Endothelial cell of umbilical vein (primary cell): ENCODE data around the gene RFC2.

Experiments used
- POLR2A ChIP-seq: IDR thresholded peaks from 2 replicates; pipeline ENCODE4 v1.6.1; 2012; ENCODE audit warnings: low read depth, mild to moderate bottlenecking, control low read depth, low read length
- TF ChIP-seq, protein P1 (sequence below), 2 donors: IDR thresholded peaks; 1 replicate in 1 of 2; 2 replicates in 1 of 2; pipeline ENCODE4 v1.5.1; 2011; ENCODE audit warnings: low read length in 2 of 2, mild to moderate bottlenecking in 2 of 2, moderate library complexity in 2 of 2, control low read depth in 1 of 2, inconsistent platforms in 1 of 2, low read depth in 1 of 2; ENCODE audit not compliant: insufficient read depth in 1 of 2; ENCODE audit errors: extremely low read depth in 1 of 2

- TF ChIP-seq, protein P1, sequence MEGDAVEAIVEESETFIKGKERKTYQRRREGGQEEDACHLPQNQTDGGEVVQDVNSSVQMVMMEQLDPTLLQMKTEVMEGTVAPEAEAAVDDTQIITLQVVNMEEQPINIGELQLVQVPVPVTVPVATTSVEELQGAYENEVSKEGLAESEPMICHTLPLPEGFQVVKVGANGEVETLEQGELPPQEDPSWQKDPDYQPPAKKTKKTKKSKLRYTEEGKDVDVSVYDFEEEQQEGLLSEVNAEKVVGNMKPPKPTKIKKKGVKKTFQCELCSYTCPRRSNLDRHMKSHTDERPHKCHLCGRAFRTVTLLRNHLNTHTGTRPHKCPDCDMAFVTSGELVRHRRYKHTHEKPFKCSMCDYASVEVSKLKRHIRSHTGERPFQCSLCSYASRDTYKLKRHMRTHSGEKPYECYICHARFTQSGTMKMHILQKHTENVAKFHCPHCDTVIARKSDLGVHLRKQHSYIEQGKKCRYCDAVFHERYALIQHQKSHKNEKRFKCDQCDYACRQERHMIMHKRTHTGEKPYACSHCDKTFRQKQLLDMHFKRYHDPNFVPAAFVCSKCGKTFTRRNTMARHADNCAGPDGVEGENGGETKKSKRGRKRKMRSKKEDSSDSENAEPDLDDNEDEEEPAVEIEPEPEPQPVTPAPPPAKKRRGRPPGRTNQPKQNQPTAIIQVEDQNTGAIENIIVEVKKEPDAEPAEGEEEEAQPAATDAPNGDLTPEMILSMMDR (IDR thresholded peaks at IDR 0.05; ENCODE audit: extremely low read depth in 1 of 2, insufficient read depth in 1 of 2, low read depth in 1 of 2, low read length in 2 of 2): no peak
- TF ChIP-seq POLR2A: no peak
These were observed 71.1 kb downstream of the RFC2 start for GRCh38 chr7:74183142-74183541.
